Mesodermal cell (in vitro differentiated cells): ENCODE results near the gene ICAM1.

Source experiments
- H3K27ac ChIP-seq: 2 replicates; pipeline ENCODE4 v1.7.0; 2013; ENCODE audit warnings: mild to moderate bottlenecking, low read depth, low read length, moderate library complexity; ENCODE audit not compliant: severe bottlenecking
- H3K36me3 ChIP-seq: 2 replicates; pipeline ENCODE4 v1.7.1; 2013; ENCODE audit warnings: mild to moderate bottlenecking, low read length, moderate library complexity; ENCODE audit not compliant: control insufficient read depth, insufficient read depth
- H3K4me1 ChIP-seq: one replicate; pipeline ENCODE4 v1.7.1; 2013; ENCODE audit warnings: mild to moderate bottlenecking, low read length; ENCODE audit not compliant: insufficient read depth, control insufficient read depth, poor library complexity, severe bottlenecking
- H3K4me3 ChIP-seq: 2 replicates; pipeline ENCODE4 v1.7.0; 2013; ENCODE audit warnings: low read length, control low read depth, mild to moderate bottlenecking; ENCODE audit not compliant: insufficient read depth, poor library complexity, severe bottlenecking; ENCODE audit errors: extremely low read depth
- H3K9me3 ChIP-seq: 2 replicates; pipeline ENCODE4 v1.7.1; 2013; ENCODE audit warnings: mild to moderate bottlenecking, low read length, moderate library complexity; ENCODE audit not compliant: control insufficient read depth
- WGBS, 2 experiments: methylation state at CpG; one replicate each; pipeline ENCODE4 v1.1.5; 2013; ENCODE audit warnings: missing lambda C conversion rate in 2 of 2; ENCODE audit not compliant: insufficient coverage in 2 of 2; 5-methylcytosine and 5-hydroxymethylcytosine counted together

Gene ICAM1

DNA sequence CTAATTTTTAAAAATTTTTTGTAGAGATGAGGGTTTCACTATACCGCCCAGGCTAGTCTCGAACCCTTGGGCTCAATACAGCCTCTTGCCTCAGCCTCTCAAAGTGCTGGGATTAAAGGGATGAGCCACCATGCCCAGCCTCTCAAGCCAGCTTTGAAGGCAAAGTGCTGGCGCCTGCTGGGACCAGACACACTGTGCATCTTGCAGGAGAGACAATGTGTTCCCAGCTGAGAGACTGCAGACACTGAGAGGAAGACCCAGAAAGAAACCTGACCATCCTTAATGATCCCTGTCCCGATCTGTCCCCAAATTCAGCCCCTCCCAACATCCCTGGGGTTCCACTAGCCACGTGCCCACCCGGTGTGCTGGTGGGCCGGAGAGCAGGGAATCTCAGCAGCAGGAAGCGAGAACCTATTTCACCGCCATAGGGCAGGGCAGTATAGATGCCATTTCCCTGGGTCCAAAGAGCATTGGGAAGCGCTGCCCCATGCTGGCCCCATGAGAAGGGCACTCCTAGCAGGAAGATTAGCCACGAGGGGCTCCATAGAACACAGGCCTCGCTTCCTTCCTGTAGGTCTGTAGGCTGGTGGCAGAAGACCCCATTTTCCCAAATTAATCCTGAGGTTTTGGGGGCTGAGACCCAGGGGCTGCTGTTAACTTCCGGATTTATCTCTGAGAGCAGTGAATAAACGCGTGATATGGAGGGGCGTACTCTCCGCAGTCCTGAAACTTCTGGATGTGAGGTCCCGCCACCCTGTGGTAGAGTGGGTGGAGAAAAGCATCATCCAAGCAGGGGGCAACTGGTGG lies 61.4 kb downstream of the ICAM1 start:
- peak overlapping the region; percentile 96 for H3K27ac ChIP-seq

DNA sequence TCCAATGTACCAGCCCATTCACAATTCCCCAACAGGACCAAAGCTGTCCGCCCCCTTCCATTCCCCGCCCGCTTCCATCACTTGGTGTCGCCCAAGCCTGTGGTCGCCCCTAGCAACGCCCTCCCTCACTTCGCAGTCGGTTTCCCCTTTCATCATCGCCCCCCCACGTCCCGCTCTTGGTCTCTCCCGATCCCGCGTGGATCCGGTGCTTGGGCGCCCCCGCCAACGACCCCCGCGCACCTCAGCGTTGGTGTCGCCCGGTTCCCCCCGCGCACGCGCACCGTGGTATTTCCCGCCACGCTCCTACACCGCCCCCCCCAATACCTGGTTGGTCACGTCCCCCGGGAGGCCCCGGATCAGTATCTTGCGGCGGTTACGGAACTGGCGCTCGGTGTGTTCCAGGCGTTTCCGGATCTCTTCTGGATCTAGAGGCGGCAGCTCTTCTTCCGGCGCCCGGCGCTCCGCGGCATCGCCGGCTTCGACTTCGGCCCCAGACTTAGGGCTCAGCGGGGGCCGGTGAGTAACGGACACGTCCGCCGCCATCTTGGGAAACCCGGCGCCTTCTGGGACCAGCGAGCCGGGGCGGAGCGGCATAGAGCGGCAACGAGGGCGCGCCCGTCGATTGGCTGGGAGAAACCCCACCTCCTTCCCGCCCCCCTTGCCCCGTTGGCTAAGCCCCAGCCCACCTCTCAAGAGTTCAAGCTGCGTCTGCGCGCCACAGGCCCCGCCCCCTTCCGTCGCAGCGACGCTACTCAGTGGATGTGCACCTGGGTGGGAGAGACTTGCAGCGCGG lies 62.2 kb downstream of the ICAM1 start, which contains the start of gene RAVER1:
RAVER1 (minus strand) TSS at position 565 of the 793 bp plus-strand sequence; CDS start at position 543, 22 bp downstream.
- 0% methylated on average over 42 to 58 of the region's 82 CpGs for WGBS, 2 experiments
- Histone ChIP-seq H3K9me3 (no peaks in the 10 kb centered on the region), H3K36me3 (peaks cover 32% of the 10 kb centered on the region), H3K27ac (peak within 1 kb of the TSS; percentile 96), H3K4me3 (peak within 1 kb of the TSS; percentile 81), H3K4me1 (peaks cover 4% of the 10 kb centered on the region)

More for the DNA sequence above, 61.4 kb downstream of the ICAM1 start:
- H3K4me3 ChIP-seq, result peak overlapping the region; percentile 81
- H3K36me3 ChIP-seq, result peaks cover 40% of the 10 kb centered on the region
- H3K4me1 ChIP-seq, result peaks cover 4% of the 10 kb centered on the region
- 39 to 43% methylated on average over 12 to 16 of the region's 18 CpGs for WGBS, 2 experiments
- H3K9me3 ChIP-seq, result no peaks in the 10 kb centered on the region

DNA sequence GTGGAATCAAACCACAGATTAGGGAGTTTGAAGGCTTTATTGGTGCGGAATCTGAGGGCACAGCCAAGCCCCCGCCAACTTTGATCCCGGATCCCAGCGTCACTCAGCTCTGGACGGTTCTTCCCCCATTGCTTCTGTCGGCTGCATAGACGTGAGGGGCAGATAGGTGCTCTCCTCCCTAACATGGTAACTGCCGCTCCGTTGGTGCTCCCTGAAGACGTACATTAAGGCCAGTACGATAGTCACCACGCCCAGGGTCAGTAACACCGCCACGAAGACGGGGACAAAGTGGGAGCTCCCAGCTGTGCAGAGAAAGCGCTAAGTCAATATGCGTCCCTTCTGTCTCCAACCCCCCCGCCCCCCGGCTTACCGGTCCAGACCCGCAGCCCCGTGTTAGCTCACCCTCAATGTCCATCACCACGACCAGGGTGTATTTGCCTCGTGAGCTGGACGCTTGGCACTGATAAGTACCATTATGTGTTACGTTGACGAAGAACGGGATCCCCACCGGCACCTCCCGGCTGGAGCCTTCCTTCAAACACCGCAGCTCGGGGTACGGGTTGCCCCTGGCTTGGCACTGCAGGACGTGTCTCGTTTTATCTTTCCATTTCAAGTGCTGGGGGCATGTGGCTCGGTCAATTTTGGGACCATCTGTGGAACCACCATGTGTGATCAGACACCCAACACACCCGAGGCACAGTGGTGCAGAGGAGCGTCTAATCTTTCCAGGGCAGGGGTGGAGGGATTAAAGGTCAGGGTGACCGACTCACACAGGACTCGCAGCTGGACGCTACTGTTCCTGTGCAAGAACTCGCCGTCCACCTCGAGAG lies 63.1 kb downstream of the ICAM1 start:
- 5% methylated on average over 34 to 42 of the region's 44 CpGs for WGBS, 2 experiments
- Histone ChIP-seq H3K4me3 (peak overlapping the region; percentile 81), H3K36me3 (peaks cover 23% of the 10 kb centered on the region), H3K27ac (peak overlapping the region; percentile 59), H3K9me3 (no peaks in the 10 kb centered on the region), H3K4me1 (peaks cover 4% of the 10 kb centered on the region)

DNA sequence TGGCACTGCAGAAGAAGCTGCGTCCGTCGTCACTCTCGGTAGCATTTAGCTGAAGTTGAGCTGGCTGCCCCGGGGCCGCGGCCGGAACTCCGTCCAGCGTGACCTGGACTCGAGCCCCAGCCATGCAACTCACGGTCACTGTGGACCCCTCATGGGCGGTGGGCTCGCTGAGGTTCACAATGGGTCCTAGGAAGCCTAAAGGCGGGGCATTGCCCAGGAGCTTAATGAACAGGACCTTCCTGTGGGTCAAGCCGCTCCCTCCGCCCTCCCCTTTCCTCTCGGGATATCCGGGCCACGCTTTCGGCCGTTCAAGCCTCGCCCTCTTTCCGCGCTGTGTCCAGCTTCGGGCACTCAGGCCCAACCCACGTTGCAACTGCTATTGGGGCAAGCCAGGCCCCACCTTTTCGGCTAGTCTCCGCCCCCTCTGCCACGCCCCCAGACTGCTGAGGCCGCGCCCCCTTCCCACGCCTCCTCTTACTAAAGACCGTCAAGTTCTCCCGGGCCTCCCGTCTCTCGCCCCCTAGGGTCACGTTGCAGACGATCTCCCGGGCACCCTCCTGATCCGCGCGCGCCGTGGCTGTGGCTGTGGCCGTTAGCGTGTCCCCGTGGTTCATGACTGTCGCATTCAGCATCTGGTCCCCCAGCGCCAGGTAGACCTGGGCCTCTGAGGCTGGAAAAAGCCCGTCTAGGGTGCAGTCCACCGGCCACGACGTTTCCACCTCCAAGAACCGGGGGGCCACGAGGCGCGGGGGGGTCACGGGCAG lies 63.9 kb downstream of the ICAM1 start:
- Histone ChIP-seq H3K36me3 (peaks cover 15% of the 10 kb centered on the region), H3K4me3 (peak overlapping the region; percentile 81), H3K27ac (peak overlapping the region; percentile 59), H3K9me3 (no peaks in the 10 kb centered on the region), H3K4me1 (peaks cover 4% of the 10 kb centered on the region)
- WGBS, 2 experiments, result 8 to 9% methylated on average over 53 to 56 of the region's 59 CpGs

DNA sequence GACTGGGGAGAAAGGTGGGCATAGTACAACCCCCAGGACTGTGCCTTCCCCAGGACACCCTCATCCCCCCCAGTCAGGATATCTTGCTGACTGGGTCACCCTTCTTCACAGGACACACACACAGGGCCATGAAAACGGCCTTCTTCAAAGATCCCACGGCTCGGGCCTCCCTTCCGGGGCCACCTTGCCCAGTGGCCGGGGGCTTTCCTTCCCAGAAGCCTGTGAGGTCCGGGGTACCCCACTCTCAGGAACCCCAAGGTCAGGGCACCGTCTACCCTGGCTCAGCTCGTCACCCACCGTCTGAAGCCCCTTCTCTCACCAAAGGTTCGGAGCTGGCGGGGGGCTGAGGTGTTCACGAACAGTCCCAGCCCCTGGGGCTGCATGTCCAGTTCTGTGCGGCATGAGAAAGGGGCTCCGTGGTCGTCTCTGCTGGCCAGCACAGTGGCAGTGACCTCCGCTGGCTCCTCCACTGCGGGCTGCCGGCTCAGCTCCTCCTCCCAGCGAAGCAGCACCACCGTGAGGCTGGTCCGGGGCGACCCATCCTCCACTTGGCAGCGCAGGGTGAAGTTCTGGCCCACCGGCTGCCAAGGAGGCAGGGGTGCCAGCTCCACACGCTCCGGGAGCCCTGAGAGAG lies 64.5 kb downstream of the ICAM1 start:
- Histone ChIP-seq H3K9me3 (no peaks in the 10 kb centered on the region), H3K36me3 (peaks cover 8% of the 10 kb centered on the region), H3K27ac (no peak overlapping the region), H3K4me1 (peaks cover 4% of the 10 kb centered on the region), H3K4me3 (no peak overlapping the region)
- WGBS, 2 experiments, result 67 to 70% methylated on average over 16 to 22 of the region's 26 CpGs
